OCI-M2 (cell line): Measurements from ENCODE around the gene WNT4.

Source experiments
- DNase-seq: peaks from one replicate; lab custom pipeline; 2025; ENCODE audit not compliant: unreplicated experiment; lab: John Stamatoyannopoulos, UW

WNT4 gene

GRCh38 chr1:22132517-22133235, 10.2 kb downstream of the WNT4 start:
- DNase-seq: no peak

GRCh38 chr1:22131875-22132486, 10.9 kb downstream of the WNT4 start:
- no peak for DNase-seq

DNA sequence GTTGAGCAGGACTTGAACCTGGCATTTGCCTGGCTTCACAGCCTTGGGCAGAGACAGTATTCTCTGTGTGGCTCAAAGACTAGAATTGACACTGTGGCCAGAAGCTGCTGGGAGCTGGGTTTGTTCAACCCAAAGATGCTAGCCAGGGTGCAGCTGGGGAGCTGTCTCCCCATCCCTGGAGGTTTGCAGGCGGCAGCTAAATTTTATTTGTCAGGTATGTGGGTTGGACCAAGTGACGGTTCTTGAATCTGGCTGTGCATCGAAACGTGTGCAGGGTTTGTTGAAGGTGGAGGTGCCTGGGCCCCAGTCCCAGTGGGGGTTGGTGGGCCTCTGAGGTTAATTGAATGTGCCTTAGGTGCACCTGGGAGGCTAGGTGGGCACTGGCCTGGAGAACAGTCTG, 11.8 kb downstream of the WNT4 start:
- DNase-seq: no peak

- no peak for DNase-seq
These were observed 13.3 kb downstream of the WNT4 start for GRCh38 chr1:22129501-22130117.

- no peak for DNase-seq
These were observed 14.5 kb downstream of the WNT4 start for GRCh38 chr1:22128392-22128791.

GRCh38 chr1:22127731-22128130, 15.2 kb downstream of the WNT4 start:
- DNase-seq: no peak

GRCh38 chr1:22127248-22127647, 15.6 kb downstream of the WNT4 start:
- no peak for DNase-seq

GRCh38 chr1:22126531-22126930, 16.4 kb downstream of the WNT4 start:
- no peak for DNase-seq

DNA sequence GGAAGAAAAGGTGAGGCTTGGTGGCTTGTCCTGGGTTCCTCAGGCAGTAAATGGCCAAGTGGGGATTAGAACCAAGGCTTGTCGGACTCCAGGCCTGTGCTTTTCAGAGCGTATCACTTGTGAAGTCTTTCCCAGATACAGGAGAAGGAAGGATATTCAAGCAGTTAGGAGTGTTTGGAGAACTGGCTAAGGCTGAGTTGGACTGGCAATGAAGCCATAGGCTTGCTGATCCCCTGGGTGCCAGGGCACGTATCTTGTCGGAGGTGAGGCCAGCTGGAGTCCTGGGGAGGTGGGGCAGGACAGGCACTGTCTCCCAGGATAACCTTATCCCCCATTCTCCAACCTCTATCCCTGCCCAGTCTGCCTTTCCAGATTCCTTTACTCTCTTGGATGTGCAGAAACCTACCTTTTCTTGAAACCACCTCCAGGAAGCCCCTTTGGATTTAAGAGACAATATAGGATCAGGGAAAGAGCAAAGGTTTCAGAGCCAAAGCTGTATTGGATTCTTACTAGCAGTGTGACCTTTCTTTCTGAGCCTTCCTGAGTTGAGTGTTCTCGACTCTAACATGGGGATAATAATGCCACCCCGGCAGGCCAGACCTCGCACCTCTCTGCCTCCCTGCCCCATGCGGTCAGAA, 18.2 kb downstream of the WNT4 start:
- DNase-seq: no peak

- no peak for DNase-seq
These were observed 18.9 kb downstream of the WNT4 start for GRCh38 chr1:22123901-22124404.

DNA sequence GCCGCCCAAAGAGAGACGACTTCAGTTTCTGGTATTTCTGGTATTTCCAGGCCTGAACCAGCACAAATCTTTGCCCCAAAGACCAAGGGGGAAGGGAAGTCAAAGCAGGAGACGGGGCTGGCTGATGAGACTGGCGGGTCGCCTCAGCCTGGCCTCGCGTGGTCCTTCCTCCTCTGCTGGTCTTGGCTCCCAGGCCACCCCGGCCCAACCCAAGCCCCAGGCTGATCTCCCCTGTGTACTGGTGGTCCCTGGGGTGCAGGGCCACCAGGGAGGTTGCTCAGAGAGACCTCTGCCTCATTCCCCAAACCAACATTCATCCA, 19.9 kb downstream of the WNT4 start:
- DNase-seq: no peak

DNA sequence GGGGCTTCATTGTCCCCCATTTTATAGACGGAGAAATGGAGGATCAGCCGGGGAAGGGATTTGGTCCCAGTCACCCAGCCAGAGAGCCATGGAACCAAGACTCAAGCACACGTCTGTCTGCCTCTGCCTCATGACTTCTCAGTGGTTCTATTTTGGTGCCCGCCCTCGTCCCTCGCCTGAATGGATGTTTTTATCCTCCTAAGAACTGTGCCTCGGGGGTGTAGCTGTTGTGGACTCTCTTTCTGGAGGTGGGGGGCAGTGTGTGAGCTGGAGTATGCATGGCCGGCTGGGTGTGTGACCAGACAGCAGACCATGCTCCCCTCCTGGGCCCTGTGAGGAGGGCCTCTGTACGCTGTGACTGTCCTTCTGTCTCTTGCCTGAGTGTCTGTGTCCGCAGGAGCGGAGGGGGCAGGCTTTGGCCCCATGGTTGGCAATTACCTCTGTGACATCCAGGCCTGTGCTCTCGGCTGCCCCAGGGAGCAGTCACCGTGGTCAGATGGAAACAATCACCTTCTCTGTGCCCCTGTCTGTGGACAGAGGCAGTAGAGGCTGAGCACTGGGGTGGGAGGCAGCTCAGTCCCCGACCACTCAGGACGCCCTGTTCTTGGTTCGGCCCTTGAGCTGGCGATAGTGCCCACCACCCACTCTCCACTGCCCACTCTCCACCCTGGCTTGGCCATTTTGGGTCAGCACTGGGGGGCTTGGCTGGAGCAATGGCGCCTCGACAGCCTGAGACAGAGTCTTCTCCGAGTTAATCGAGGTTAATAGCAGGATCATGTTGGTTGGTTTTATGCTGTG, 20.4 kb downstream of the WNT4 start:
- DNase-seq: no peak

- DNase-seq: no peak
These were observed 21.4 kb downstream of the WNT4 start for GRCh38 chr1:22121421-22121911.

DNA sequence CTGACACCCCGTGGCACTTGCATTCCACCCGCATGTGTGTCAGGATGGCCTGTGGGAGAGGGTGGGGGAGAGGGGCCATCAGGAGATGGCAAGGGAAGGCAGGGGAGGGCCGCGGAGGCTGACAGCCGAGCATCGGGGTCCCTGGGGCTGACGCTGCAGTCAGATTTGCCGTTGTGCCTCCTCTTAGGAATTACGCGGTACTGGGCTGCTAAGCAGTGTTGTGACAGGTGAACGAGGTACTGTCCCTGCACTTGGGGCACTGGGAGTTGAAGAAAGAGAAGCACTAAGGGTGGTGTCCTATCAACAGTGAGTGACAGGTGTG, 22.5 kb downstream of the WNT4 start:
- DNase-seq: no peak

DNA sequence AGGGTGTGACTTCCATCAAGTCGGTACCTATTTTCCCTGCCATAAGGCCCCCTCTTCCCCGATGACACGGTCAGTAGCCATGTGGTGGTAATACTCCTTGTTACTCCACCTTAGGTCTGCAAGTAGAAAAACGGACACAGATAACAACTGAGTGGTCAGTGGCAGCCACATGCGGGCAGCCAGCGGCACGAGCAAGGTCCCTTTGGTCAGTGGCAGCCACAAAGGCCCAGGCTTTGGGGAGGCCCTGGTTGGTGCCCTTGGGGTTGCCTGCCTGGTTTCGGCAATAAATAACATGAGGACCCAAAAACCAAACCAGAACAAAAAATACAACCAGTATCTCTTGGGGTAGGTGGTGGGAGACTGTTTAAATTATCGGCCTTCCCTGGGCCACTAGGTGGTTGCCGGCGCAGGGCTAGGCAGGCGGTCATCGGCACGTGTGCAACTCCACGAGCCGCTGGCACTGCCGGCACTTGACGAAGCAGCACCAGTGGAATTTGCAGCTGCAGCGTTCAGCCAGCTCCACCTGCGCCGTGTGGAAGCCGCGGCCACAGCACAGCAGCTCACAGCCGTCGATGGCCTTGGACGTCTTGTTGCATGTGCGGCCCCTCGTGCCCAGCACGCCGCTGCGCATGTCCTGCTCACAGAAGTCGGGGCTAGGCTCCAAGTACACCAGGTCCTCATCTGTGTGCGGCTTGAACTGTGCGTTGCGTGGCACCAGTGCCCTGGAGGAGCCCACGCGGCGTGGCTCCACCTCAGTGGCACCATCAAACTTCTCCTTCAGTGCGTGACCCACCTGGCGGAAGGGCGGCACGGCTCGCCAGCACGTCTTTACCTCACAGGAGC, 23.1 kb downstream of the WNT4 start:
- no peak for DNase-seq

- DNase-seq: no peak
These were observed 24.5 kb downstream of the WNT4 start for GRCh38 chr1:22118291-22118992.

- no peak for DNase-seq
These were observed 25.0 kb downstream of the WNT4 start for GRCh38 chr1:22117851-22118250.

DNA sequence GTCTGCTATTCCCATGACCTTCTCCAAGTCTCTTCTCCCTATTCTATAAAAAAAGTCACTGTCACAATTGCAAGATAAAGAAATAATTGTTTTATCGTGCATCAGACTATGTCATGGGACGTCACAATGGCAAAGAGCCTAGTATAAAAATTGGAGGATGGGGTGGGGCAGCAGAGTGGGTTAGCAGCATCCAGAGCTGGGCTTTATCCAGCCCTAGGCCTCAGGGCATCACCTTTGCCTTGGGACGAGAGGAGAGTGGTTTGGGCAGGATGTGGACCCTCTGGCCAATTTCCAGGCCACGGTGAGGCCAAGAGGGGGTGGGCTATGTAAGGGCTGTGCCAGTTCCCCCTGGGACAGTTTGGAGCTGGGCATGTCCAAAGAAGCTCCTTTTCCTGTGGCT, 25.7 kb downstream of the WNT4 start:
- DNase-seq: no peak

- no peak for DNase-seq
These were observed 27.6 kb downstream of the WNT4 start for GRCh38 chr1:22115286-22115685.
